Progenitor cell of endocrine pancreas (in vitro differentiated cells): ENCODE data around the gene FAM236C. TPM values are rescaled to one million over a fixed set of nuclear protein-coding genes. Genes with fewer than 3 reads are reported as not detected.

Experiments used
- total RNA-seq: library from RNA; stranded (reverse); gene quantifications from 2 replicates; pipeline ENCODE4 v1.2.1, GENCODE V29; 2021

FAM236C gene
- total RNA-seq, 1 donor from 2014 or later: not detected

Other genes with a start within 250 kb of the FAM236C start
- 10.8 and 11.8 TPM in 2 replicates for gene PHKA1, start 198.3 kb upstream of the FAM236C start, total RNA-seq
- gene DMRTC1B, start 135.7 kb upstream of the FAM236C start, total RNA-seq: 6.3 and 8.1 TPM in 2 replicates
- not detected in 2 replicates for gene FAM236B, start 130.0 kb upstream of the FAM236C start, total RNA-seq
- gene FAM236D, start 104.4 kb upstream of the FAM236C start, total RNA-seq: not detected in 2 replicates
- not detected in 2 replicates for gene FAM236A, start 25.6 kb downstream of the FAM236C start, total RNA-seq
- 0.60 and 1.8 TPM in 2 replicates for gene DMRTC1, start 31.2 kb downstream of the FAM236C start, total RNA-seq
- gene PABPC1L2B, start 90.3 kb downstream of the FAM236C start, total RNA-seq: not detected in 2 replicates
- gene PABPC1L2A, start 166.9 kb downstream of the FAM236C start, total RNA-seq: not detected in 2 replicates